Adrenal gland (tissue), 12 donors: ENCODE measurements around the gene ARVCF. TPM values are rescaled to one million over a fixed set of nuclear protein-coding genes. Genes with fewer than 3 reads are reported as not detected.
"Not testable (repeated sequence)": the region's sequence is repeated elsewhere in the genome, so short reads cannot be mapped to it uniquely, and the experiment has no call there.

Experiments
- DNase-seq, 7 donors: peaks; one replicate each; pipeline ENCODE4 v3.0.0-alpha.2; 2019 to 2020
- H3K27ac ChIP-seq, 5 donors: fragments of 200-600 bp; sonication (generic) in 4 of 5; 1 replicate in 3 of 5; 2 replicates in 2 of 5; pipeline versions ENCODE4 v1.5.1 to v1.8.0; 2016 to 2020; ENCODE audit warnings: mild to moderate bottlenecking in 1 of 5
- H3K27me3 ChIP-seq: fragments of 200-600 bp; 2 replicates; pipeline ENCODE4 v1.8.0; 2021
- H3K36me3 ChIP-seq, 2 donors: fragments of 200-600 bp; replicated peaks in 1 of 2; 1 replicate in 1 of 2; 2 replicates in 1 of 2; pipeline versions ENCODE4 v1.5.1 to v1.8.0; 2018 to 2022
- H3K4me1 ChIP-seq, 2 donors: fragments of 200-600 bp; replicated peaks in 1 of 2; 1 replicate in 1 of 2; 2 replicates in 1 of 2; pipeline versions ENCODE4 v1.5.1 to v1.8.0; 2018 to 2021
- H3K4me3 ChIP-seq, 4 donors: fragments of 200-600 bp; sonication (generic) in 3 of 4; one replicate each; pipeline ENCODE4 v1.5.1; 2016 to 2018
- H3K9me3 ChIP-seq, 3 donors: fragments of 200-600 bp; sonication (generic) in 1 of 3; replicated peaks in 1 of 3; 1 replicate in 2 of 3; 2 replicates in 1 of 3; pipeline versions ENCODE4 v1.5.1 to v1.8.0; 2016 to 2021
- POLR2A ChIP-seq, 2 donors: fragments of 450-650 bp; IDR thresholded peaks; one replicate each; pipeline ENCODE4 v1.6.1; 2017; ENCODE audit warnings: antibody characterized with exemption in 2 of 2, mild to moderate bottlenecking in 2 of 2, moderate library complexity in 1 of 2
- WGBS, 4 donors: extraction: QIAGEN DNeasy Blood & Tissue Kit in 2 of 4; methylation state at CpG; one replicate each; pipeline versions ENCODE4 v1.1.5 to v1.1.7; 2013 to 2017; 5-methylcytosine and 5-hydroxymethylcytosine counted together
- intact Hi-C, 2 donors: fragments of 100-400 bp; cut with DNase I; formaldehyde crosslinking; loops; one replicate each; pipeline versions ENCODE4 v1.14.1 to v1.15.0; 2022 to 2023
- polyA plus RNA-seq, 3 donors: library from polyadenylated mRNA; stranded (reverse); fragments of 200-250 nt in 2 of 3; fragments of 350-450 nt in 1 of 3; fragmentation: Illumina TruSeq in 1 of 3; extraction: RNeasy Lipid Tissue Mini Kit (QIAGEN cat#74804) in 1 of 3; gene quantifications; one replicate each; pipeline ENCODE4 v1.2.3, GENCODE V29; 2013 to 2014
- total RNA-seq, 9 donors: library from RNA; depleted of rRNA in 4 of 9; stranded (reverse); fragments of >200 nt in 4 of 9; fragments of 120-200 nt in 1 of 9; fragmentation: NEBNext Ultra II Directional in 1 of 9; extraction: Animal tissue kit (Norgen Biotek cat#: 25700) in 1 of 9; gene quantifications; one replicate each; pipeline versions ENCODE4 v1.1.0 to v1.2.4, GENCODE V29; 2013 to 2023
- TF ChIP-seq, protein P1 (sequence below), 6 experiments: fragments of 450-650 bp in 4 of 6; fragments of 200-600 bp in 2 of 6; sonication (generic) in 1 of 6; IDR thresholded peaks; 1 replicate in 5 of 6; 2 replicates in 1 of 6; pipeline versions ENCODE4 v1.5.1 to v1.8.0; 2016 to 2021; ENCODE audit warnings: antibody characterized with exemption in 6 of 6, mild to moderate bottlenecking in 2 of 6, moderate library complexity in 1 of 6
- donor health status: healthy with polysubstance abuse.
- donor health status: Bipolar disorder and iron deficiency.
- donor health status: DM: yes; HTN: yes; CAD: no.
- donor health status: DM: no; HTN: no; CAD: no.
- donor health status: DM: no; HTN: no; CAD: no.
- donor health status: DM: yes; HTN: yes; CAD: no.

Gene ARVCF
- total and polyA plus RNA-seq, 12 donors = 1.2 to 74.8 (median 18.6) TPM

DNA sequence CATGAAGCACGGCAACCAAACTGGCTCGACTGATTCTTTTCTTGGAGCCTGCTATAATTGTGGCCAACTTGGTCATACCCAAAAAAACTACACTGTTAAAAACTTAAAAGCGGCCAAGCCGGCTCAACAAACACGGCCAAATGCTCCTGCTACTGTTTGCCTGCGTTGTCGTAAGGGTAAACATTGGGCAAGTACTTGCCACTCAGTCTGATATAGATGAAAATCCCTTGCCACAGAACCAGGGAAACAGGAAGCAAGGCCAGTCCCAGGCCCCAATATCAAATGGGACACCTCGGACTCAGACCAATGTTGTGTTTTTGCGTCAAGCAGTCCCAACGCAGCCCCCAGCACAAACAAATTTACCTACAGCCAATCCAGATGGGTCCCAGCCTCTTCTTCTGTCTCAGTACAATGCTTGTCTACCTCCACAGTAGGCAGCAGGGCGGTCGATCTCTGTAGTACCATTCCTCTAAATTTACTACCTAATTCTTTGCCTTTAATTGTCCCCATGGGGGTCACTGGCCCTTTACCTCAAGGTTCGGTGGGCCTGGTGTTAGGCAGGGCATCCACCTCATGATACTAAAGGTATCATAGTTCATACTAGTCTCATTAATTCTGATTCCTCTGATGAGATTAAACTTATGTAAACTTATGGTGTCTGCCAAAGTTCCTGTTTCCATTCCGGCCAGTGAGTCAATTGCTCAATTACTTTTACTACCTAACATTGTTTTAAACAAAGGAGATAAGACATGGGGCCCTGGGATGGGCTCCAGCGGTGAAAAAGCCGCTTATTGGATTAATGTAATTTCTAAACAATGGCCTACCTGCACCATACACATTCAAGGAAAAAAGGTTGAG lies 78.8 kb downstream of the ARVCF start:
- TF ChIP-seq, protein P1, sequence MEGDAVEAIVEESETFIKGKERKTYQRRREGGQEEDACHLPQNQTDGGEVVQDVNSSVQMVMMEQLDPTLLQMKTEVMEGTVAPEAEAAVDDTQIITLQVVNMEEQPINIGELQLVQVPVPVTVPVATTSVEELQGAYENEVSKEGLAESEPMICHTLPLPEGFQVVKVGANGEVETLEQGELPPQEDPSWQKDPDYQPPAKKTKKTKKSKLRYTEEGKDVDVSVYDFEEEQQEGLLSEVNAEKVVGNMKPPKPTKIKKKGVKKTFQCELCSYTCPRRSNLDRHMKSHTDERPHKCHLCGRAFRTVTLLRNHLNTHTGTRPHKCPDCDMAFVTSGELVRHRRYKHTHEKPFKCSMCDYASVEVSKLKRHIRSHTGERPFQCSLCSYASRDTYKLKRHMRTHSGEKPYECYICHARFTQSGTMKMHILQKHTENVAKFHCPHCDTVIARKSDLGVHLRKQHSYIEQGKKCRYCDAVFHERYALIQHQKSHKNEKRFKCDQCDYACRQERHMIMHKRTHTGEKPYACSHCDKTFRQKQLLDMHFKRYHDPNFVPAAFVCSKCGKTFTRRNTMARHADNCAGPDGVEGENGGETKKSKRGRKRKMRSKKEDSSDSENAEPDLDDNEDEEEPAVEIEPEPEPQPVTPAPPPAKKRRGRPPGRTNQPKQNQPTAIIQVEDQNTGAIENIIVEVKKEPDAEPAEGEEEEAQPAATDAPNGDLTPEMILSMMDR (IDR thresholded peaks at IDR 0.05) = no peak
- TF ChIP-seq POLR2A (IDR thresholded peaks at IDR 0.05) = no peak
- WGBS, 4 donors = 88 to 93% (median 91%) methylated on average over 16 of the region's 16 CpGs
- Histone ChIP-seq H3K27ac (no peak overlapping the region), H3K27me3 (no peaks in the 10 kb centered on the region), H3K9me3 (no peaks in the 10 kb centered on the region), H3K36me3 (no peaks in the 10 kb centered on the region), H3K4me3 (no peak overlapping the region), H3K4me1 (peaks cover 13 to 16% of the 10 kb centered on the region in 2 donors)
- intact Hi-C loops = no loop called here
- no peak for DNase-seq

DNA sequence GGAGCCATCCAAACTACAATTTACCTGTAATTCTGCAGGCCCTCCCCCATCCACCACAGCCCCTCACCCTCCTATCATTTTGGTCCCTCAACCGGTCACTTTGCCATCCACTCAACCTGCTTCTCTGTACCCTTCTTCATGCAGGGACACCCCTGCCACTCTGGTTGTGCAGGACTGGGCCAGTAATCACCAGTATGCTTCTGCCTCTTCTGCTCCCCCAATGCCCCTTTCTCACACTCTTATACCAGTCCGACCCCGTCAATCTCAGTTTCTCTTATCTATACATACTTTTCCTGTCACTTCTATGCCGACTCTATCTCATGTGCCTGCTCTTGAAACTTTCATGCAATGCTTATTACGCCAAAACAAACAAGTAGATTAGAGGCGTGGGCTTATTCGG lies 80.1 kb downstream of the ARVCF start:
- H3K9me3 ChIP-seq = no peaks in the 10 kb centered on the region
- DNase-seq = no peak
- H3K27ac ChIP-seq = no peak overlapping the region
- H3K36me3 ChIP-seq = no peaks in the 10 kb centered on the region
- H3K4me1 ChIP-seq = peaks cover 5 to 10% of the 10 kb centered on the region in 2 donors
- WGBS, 4 donors = 95 to 99% (median 98%) methylated on average over 7 of the region's 7 CpGs
- intact Hi-C loops = no loop called here
- no peaks in the 10 kb centered on the region for H3K27me3 ChIP-seq
- no peak overlapping the region for H3K4me3 ChIP-seq
- TF ChIP-seq, protein P1 (IDR thresholded peaks at IDR 0.05) = no peak
- no peak for TF ChIP-seq POLR2A (IDR thresholded peaks at IDR 0.05)

DNA sequence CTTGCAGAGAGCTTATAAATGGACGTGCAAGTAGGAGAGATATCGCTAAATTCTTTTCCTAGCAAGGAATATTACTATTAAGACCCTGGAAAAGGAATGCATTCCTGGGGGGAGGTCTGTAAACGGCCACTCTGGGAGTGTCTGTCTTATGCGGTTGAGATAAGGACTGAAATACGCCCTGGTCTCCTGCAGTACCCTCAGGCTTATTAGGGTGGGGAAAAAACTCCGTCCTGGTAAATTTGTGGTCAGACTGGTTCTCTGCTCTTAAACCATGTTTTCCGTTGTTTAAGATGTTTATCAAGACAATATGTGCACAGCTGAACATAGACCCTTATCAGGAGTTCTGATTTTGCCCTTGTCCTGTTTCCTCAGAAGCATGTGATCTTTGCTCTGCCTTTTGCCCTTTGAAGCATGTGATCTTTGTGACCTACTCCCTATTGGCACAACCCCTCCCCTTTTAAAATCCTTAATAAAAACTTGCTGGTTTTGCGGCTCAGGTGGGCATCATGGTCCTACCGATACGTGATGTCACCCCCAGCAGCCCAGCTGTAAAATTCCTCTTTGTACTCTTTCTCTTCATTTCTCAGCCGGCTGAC lies 81.4 kb downstream of the ARVCF start:
- DNase-seq, H3K4me1 ChIP-seq, H3K27me3 ChIP-seq, intact Hi-C loops, H3K36me3 ChIP-seq, H3K9me3 ChIP-seq, H3K4me3 ChIP-seq, H3K27ac ChIP-seq: not testable (repeated sequence)
- 93 to 96% (median 95%) methylated on average over 11 of the region's 11 CpGs for WGBS, 4 donors

DNA sequence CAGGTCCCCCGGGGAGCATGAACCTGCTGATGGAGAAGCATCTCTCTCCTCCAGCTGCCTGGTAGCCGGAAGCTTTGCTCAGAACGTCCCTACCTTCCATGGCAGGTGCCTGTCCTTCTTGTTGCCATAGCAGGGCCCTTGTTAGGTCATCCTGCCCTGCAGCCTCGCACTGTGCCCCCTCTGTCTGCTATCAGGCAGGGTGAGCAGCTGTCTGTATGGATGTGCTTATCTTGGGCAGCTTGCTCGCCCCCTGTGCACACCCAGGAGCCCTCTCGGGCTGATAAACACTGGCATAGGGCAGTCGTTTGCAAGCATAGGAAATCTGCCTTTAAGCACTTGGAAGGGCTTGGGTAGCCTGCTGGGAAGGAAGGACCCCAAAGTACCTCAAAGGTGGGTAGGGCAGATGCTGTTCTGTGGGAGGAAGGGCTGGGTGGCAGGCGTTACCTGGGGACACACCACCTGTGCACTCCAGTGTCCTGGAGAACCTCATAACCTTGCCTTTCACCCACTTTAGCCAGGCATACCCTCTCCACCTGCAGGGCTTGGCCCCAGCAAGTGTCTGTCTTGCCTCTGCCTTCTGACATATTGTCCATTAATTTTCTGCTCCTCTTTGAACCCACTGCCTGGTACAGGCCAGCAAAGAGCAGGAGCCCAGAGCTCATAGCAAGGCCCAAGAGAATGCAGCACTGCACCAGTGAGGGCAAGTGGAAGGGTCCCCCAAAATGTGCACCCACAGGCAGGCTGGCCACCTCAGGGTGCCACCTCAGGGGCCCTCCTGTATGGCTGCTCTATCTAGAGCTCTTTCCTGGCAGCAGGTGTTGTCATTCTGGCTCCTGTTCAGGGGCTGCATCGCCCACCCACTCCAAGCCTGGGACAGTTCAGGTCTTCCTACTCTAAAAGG lies 83.0 kb downstream of the ARVCF start:
- 77 to 90% (median 87%) methylated on average over 6 to 9 of the region's 9 CpGs for WGBS, 4 donors
- intact Hi-C loops = no loop called here
- TF ChIP-seq POLR2A (IDR thresholded peaks at IDR 0.05) = no peak
- TF ChIP-seq, protein P1 (IDR thresholded peaks at IDR 0.05) = no peak
- Histone ChIP-seq H3K4me1 (no peaks in the 10 kb centered on the region), H3K27ac (no peak overlapping the region), H3K36me3 (no peaks in the 10 kb centered on the region), H3K27me3 (no peaks in the 10 kb centered on the region), H3K9me3 (no peaks in the 10 kb centered on the region), H3K4me3 (no peak overlapping the region)
- no peak for DNase-seq
